WTC11 (cell line): ENCODE results near the gene OR2K2. TPM values are rescaled to one million over a fixed set of nuclear protein-coding genes. Genes with fewer than 3 reads are reported as not detected.
"Not testable (repeated sequence)": the region's sequence is repeated elsewhere in the genome, so short reads cannot be mapped to it uniquely, and the experiment has no call there.

Experiments used
- ATAC-seq: fragments of 200-7000 bp; cut with Tn5 transposase; 2 replicates; pipeline ENCODE4 v1.10.0; 2021; ENCODE audit warnings: mild to moderate bottlenecking, moderate library complexity
- CTCF ChIA-PET: fragments of 300-600 bp; sonication (Branson Sonifier 250); formaldehyde crosslinking; loops from one replicate; lab custom pipeline; 2021; ENCODE audit warnings: antibody characterized with exemption; lab: Charles Lee
- POLR2A ChIA-PET: fragments of 350-600 bp; sonication (Branson Sonifier 250); formaldehyde crosslinking; loops from one replicate; lab custom pipeline; 2021; ENCODE audit warnings: antibody characterized with exemption; lab: Charles Lee
- DNase-seq: peaks from one replicate; pipeline ENCODE4 v3.0.0; 2021; ENCODE audit warnings: low spot score
- H3K27ac Mint-ChIP-seq: 2 replicates; pipeline ENCODE4 v1.8.0; 2021; ENCODE audit warnings: mixed read lengths
- H3K27me3 Mint-ChIP-seq: 2 replicates; pipeline ENCODE4 v1.8.0; 2021; ENCODE audit warnings: low read depth, mild to moderate bottlenecking, moderate library complexity, mixed read lengths
- H3K36me3 Mint-ChIP-seq: 2 replicates; pipeline ENCODE4 v1.8.0; 2021; ENCODE audit warnings: mixed read lengths
- H3K4me1 Mint-ChIP-seq: 2 replicates; pipeline ENCODE4 v1.8.0; 2022; ENCODE audit warnings: mixed read lengths
- H3K4me3 Mint-ChIP-seq: 2 replicates; pipeline ENCODE4 v1.8.0; 2021; ENCODE audit warnings: mild to moderate bottlenecking, moderate library complexity, mixed read lengths
- H3K9me3 Mint-ChIP-seq: 2 replicates; pipeline ENCODE4 v1.8.0; 2021; ENCODE audit warnings: mixed read lengths
- EMX1 ChIP-seq: fragments of 250-450 bp; sonication (Bioruptor Pico); IDR thresholded peaks from 2 replicates; pipeline ENCODE4 v1.8.0; 2021; ENCODE audit warnings: mild to moderate bottlenecking
- TCF7 ChIP-seq: sonication (generic); formaldehyde crosslinking; IDR thresholded peaks from 2 replicates; pipeline ENCODE4 v1.8.0; 2022; ENCODE audit warnings: mild to moderate bottlenecking, low read depth, missing genetic modification reagents, moderate library complexity
- total RNA-seq: library from RNA; stranded (reverse); gene quantifications from 3 replicates; pipeline ENCODE4 v1.2.3, GENCODE V29; 2021

Gene OR2K2
- total RNA-seq, 1 experiment from 2014 or later: not detected

DNA sequence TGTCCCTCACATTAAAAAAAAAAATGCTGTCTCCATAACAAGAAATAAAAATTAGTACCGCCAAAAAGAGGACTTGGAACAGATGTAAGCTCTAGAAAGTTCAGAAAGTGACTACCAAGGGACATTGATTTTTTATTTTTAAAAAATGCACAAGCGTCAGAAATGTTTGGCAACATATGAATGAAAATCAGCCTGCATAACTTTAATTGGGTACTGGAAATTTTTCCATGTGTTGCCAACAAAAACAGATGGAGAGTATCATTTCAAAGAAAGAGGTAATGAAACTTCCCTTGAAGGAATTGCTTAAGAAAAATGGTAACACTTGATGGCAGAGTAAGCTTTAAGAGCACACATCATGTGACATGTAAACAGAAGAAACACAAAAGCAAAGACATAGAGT is 47.2 kb downstream of the OR2K2 start (continued):
- TF ChIP-seq EMX1 (CRISPR knock-in tag): no peak
- TF ChIP-seq TCF7 (CRISPR knock-in tag): no peak
- TF ChIP-seq, all 79 proteins: peak for 0

DNA sequence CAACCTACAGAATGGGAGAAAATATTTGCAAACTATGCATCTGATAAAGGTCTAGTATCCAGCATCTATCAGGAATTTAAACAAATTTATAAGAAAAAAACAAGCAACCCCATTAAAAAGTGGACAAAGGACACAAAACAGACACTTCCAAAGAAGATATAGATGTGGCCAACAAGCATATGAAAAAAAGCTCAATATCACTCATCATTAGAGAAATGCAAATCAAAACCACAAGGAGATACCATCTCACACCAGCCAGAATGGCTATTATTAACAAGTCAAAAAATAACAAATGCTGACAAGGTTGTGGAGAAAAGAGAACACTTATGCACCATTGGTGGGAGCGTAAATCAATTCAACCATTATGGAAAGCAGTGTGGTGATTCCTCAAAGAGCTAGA is 49.2 kb downstream of the OR2K2 start:
- CTCF ChIA-PET, H3K36me3 Mint-ChIP-seq, H3K4me1 Mint-ChIP-seq, H3K9me3 Mint-ChIP-seq, ATAC-seq, DNase-seq, H3K4me3 Mint-ChIP-seq, H3K27me3 Mint-ChIP-seq, H3K27ac Mint-ChIP-seq: not testable (repeated sequence)
- POLR2A ChIA-PET: interaction anchor here (0.7 kb wide), 1 partner anchor 120 kb away, joined by 8 read pairs; no protein-coding TSS in a partner anchor

Other genes with a start within 250 kb of the OR2K2 start
- 97.5 to 122 TPM (median 103 TPM) in 3 replicates for gene ECPAS, start 154.2 kb upstream of the OR2K2 start, total RNA-seq
- gene ZNF483, start 195.0 kb upstream of the OR2K2 start, total RNA-seq: 65.9 to 77.4 TPM (median 68.7 TPM) in 3 replicates